ENCODE results near the gene PRDM12.

Gene PRDM12

GRCh38 chr9:130689572-130689936, 25.2 kb downstream of the PRDM12 start:
- H3K27me3 ChIP-seq (ENCODE audit: control insufficient read depth in 3 of 3, insufficient read depth in 3 of 3, low read depth in 1 of 3, low read length in 3 of 3), result no peaks in the 10 kb centered on the region
- no peak overlapping the region for H2AK5ac ChIP-seq (ENCODE audit: low read depth, low read length)
- no peak overlapping the region for H2BK5ac ChIP-seq (ENCODE audit: low read length)
- H3K9ac ChIP-seq (ENCODE audit: low read depth, low read length, poor library complexity), result no peak overlapping the region
- H3K4ac ChIP-seq (ENCODE audit: low read length), result no peak overlapping the region
- H3K4me3 ChIP-seq (ENCODE audit: low read length in 2 of 2), result no peak overlapping the region
- peaks cover 0 to 2% of the 10 kb centered on the region in 2 donors for H3K9me3 ChIP-seq (replicated peaks in 1 of 2; ENCODE audit: control insufficient read depth in 2 of 2, insufficient read depth in 1 of 2, low read depth in 1 of 2, low read length in 2 of 2)
- no peaks in the 10 kb centered on the region for H3K36me3 ChIP-seq (replicated peaks in 1 of 2; ENCODE audit: control insufficient read depth in 2 of 2, insufficient read depth in 2 of 2, low read length in 2 of 2)
- no peak overlapping the region for H2BK120ac ChIP-seq (ENCODE audit: low read depth, low read length)
- H3K4me2 ChIP-seq (ENCODE audit: insufficient read depth, low read length, poor library complexity, severe bottlenecking), result no peak overlapping the region
- H2BK15ac ChIP-seq (ENCODE audit: low read length), result no peak overlapping the region
- no peak overlapping the region for H3K23ac ChIP-seq (ENCODE audit: low read depth, low read length, poor library complexity)
- peaks cover 3% of the 10 kb centered on the region for H3K79me1 ChIP-seq (ENCODE audit: low read depth, low read length)
- no peak overlapping the region for H3K14ac ChIP-seq (ENCODE audit: low read length)
- peaks cover 2 to 3% of the 10 kb centered on the region in 2 donors for H3K4me1 ChIP-seq (ENCODE audit: control insufficient read depth in 2 of 2, insufficient read depth in 1 of 2, low read depth in 1 of 2, low read length in 2 of 2)
- peak overlapping the region; percentile 80 for H2AFZ ChIP-seq (ENCODE audit: low read length)
- WGBS, 2 donors (ENCODE audit: extremely low coverage in 2 of 2, insufficient read length in 2 of 2, insufficient replicate concordance in 1 of 2), result no CpG with 5 or more reads among the region's 1 CpG
- H4K91ac ChIP-seq (ENCODE audit: low read depth, low read length, poor library complexity), result no peak overlapping the region
- no peak for DNase-seq (ENCODE audit: low spot score)
- H3K18ac ChIP-seq (ENCODE audit: low read length), result no peak overlapping the region
- H4K8ac ChIP-seq (ENCODE audit: low read depth, low read length), result no peak overlapping the region
- H2BK12ac ChIP-seq (ENCODE audit: low read length), result no peak overlapping the region
- H3K27ac ChIP-seq (replicated peaks; ENCODE audit: low read length), result no peak overlapping the region

GRCh38 chr9:130689937-130690700, 25.7 kb downstream of the PRDM12 start:
- no peak overlapping the region for H2BK120ac ChIP-seq (ENCODE audit: low read depth, low read length)
- H2AK5ac ChIP-seq (ENCODE audit: low read depth, low read length), result no peak overlapping the region
- H3K18ac ChIP-seq (ENCODE audit: low read length), result no peak overlapping the region
- WGBS, 2 donors (ENCODE audit: extremely low coverage in 2 of 2, insufficient read length in 2 of 2, insufficient replicate concordance in 1 of 2), result no CpG with 5 or more reads among the region's 15 CpGs
- H3K36me3 ChIP-seq (replicated peaks in 1 of 2; ENCODE audit: control insufficient read depth in 2 of 2, insufficient read depth in 2 of 2, low read length in 2 of 2), result peaks cover 2 to 3% of the 10 kb centered on the region in 2 donors
- peaks cover 3 to 6% of the 10 kb centered on the region in 2 donors for H3K4me1 ChIP-seq (ENCODE audit: control insufficient read depth in 2 of 2, insufficient read depth in 1 of 2, low read depth in 1 of 2, low read length in 2 of 2)
- H2BK12ac ChIP-seq (ENCODE audit: low read length), result no peak overlapping the region
- H3K9me3 ChIP-seq (replicated peaks in 1 of 2; ENCODE audit: control insufficient read depth in 2 of 2, insufficient read depth in 1 of 2, low read depth in 1 of 2, low read length in 2 of 2), result no peaks in the 10 kb centered on the region
- no peak overlapping the region for H2BK15ac ChIP-seq (ENCODE audit: low read length)
- H4K91ac ChIP-seq (ENCODE audit: low read depth, low read length, poor library complexity), result no peak overlapping the region
- H3K27ac ChIP-seq (replicated peaks; ENCODE audit: low read length), result no peak overlapping the region
- H4K8ac ChIP-seq (ENCODE audit: low read depth, low read length), result no peak overlapping the region
- H3K14ac ChIP-seq (ENCODE audit: low read length), result no peak overlapping the region
- no peak for DNase-seq (ENCODE audit: low spot score)
- peak overlapping the region; percentile 80 for H2AFZ ChIP-seq (ENCODE audit: low read length)
- H3K4ac ChIP-seq (ENCODE audit: low read length), result no peak overlapping the region
- no peak overlapping the region for H3K9ac ChIP-seq (ENCODE audit: low read depth, low read length, poor library complexity)
- peaks cover 4% of the 10 kb centered on the region for H3K79me1 ChIP-seq (ENCODE audit: low read depth, low read length)
- H2BK5ac ChIP-seq (ENCODE audit: low read length), result no peak overlapping the region
- H3K4me3 ChIP-seq (ENCODE audit: low read length in 2 of 2), result peak overlapping the region in 1 of 2 donors; percentile 0
- H3K4me2 ChIP-seq (ENCODE audit: insufficient read depth, low read length, poor library complexity, severe bottlenecking), result no peak overlapping the region
- H3K27me3 ChIP-seq (ENCODE audit: control insufficient read depth in 3 of 3, insufficient read depth in 3 of 3, low read depth in 1 of 3, low read length in 3 of 3), result no peaks in the 10 kb centered on the region
- H3K23ac ChIP-seq (ENCODE audit: low read depth, low read length, poor library complexity), result no peak overlapping the region

GRCh38 chr9:130692321-130692720, 27.9 kb downstream of the PRDM12 start:
- H3K4me3 ChIP-seq (ENCODE audit: low read length in 2 of 2), result no peak overlapping the region
- H3K27ac ChIP-seq (replicated peaks; ENCODE audit: low read length), result no peak overlapping the region

GRCh38 chr9:130693101-130693425, 28.7 kb downstream of the PRDM12 start:
- H3K14ac ChIP-seq (ENCODE audit: low read length), result no peak overlapping the region
- H2AK5ac ChIP-seq (ENCODE audit: low read depth, low read length), result no peak overlapping the region
- H3K9ac ChIP-seq (ENCODE audit: low read depth, low read length, poor library complexity), result no peak overlapping the region
- no peak overlapping the region for H3K23ac ChIP-seq (ENCODE audit: low read depth, low read length, poor library complexity)
- peaks cover 21 to 31% of the 10 kb centered on the region in 2 donors for H3K36me3 ChIP-seq (replicated peaks in 1 of 2; ENCODE audit: control insufficient read depth in 2 of 2, insufficient read depth in 2 of 2, low read length in 2 of 2)
- no peak overlapping the region for H2BK15ac ChIP-seq (ENCODE audit: low read length)
- no peak overlapping the region for H3K27ac ChIP-seq (replicated peaks; ENCODE audit: low read length)
- H2AFZ ChIP-seq (ENCODE audit: low read length), result peak overlapping the region; percentile 75
- H3K4me1 ChIP-seq (ENCODE audit: control insufficient read depth in 2 of 2, insufficient read depth in 1 of 2, low read depth in 1 of 2, low read length in 2 of 2), result peaks cover 5 to 9% of the 10 kb centered on the region in 2 donors
- H3K9me3 ChIP-seq (replicated peaks in 1 of 2; ENCODE audit: control insufficient read depth in 2 of 2, insufficient read depth in 1 of 2, low read depth in 1 of 2, low read length in 2 of 2), result no peaks in the 10 kb centered on the region
- no peak overlapping the region for H2BK12ac ChIP-seq (ENCODE audit: low read length)
- no peak overlapping the region for H2BK5ac ChIP-seq (ENCODE audit: low read length)
- no peaks in the 10 kb centered on the region for H3K27me3 ChIP-seq (ENCODE audit: control insufficient read depth in 3 of 3, insufficient read depth in 3 of 3, low read depth in 1 of 3, low read length in 3 of 3)
- peak overlapping the region; percentile 38 for H3K4me2 ChIP-seq (ENCODE audit: insufficient read depth, low read length, poor library complexity, severe bottlenecking)
- no peak overlapping the region for H3K18ac ChIP-seq (ENCODE audit: low read length)
- no peak overlapping the region for H4K8ac ChIP-seq (ENCODE audit: low read depth, low read length)
- no peak overlapping the region for H4K91ac ChIP-seq (ENCODE audit: low read depth, low read length, poor library complexity)
- no peak overlapping the region for H3K4ac ChIP-seq (ENCODE audit: low read length)
- peak overlapping the region; percentile 9 to 91 for H3K4me3 ChIP-seq (ENCODE audit: low read length in 2 of 2)
- WGBS, 2 donors (ENCODE audit: extremely low coverage in 2 of 2, insufficient read length in 2 of 2, insufficient replicate concordance in 1 of 2), result no CpG with 5 or more reads among the region's 8 CpGs
- DNase-seq (ENCODE audit: low spot score), result no peak
- no peak overlapping the region for H2BK120ac ChIP-seq (ENCODE audit: low read depth, low read length)
- H3K79me1 ChIP-seq (ENCODE audit: low read depth, low read length), result peaks cover 11% of the 10 kb centered on the region

More at GRCh38 chr9:130692321-130692720, 27.9 kb downstream of the PRDM12 start:
- peak overlapping the region; percentile 58 for H3K4me2 ChIP-seq (ENCODE audit: insufficient read depth, low read length, poor library complexity, severe bottlenecking)
- no peak overlapping the region for H2BK15ac ChIP-seq (ENCODE audit: low read length)
- H3K9ac ChIP-seq (ENCODE audit: low read depth, low read length, poor library complexity), result no peak overlapping the region
- H3K27me3 ChIP-seq (ENCODE audit: control insufficient read depth in 3 of 3, insufficient read depth in 3 of 3, low read depth in 1 of 3, low read length in 3 of 3), result no peaks in the 10 kb centered on the region
- H3K9me3 ChIP-seq (replicated peaks in 1 of 2; ENCODE audit: control insufficient read depth in 2 of 2, insufficient read depth in 1 of 2, low read depth in 1 of 2, low read length in 2 of 2), result no peaks in the 10 kb centered on the region
- H2BK12ac ChIP-seq (ENCODE audit: low read length), result no peak overlapping the region
- peaks cover 10% of the 10 kb centered on the region for H3K79me1 ChIP-seq (ENCODE audit: low read depth, low read length)
- peak overlapping the region; percentile 75 for H2AFZ ChIP-seq (ENCODE audit: low read length)
- no peak overlapping the region for H3K14ac ChIP-seq (ENCODE audit: low read length)
- peaks cover 17 to 25% of the 10 kb centered on the region in 2 donors for H3K36me3 ChIP-seq (replicated peaks in 1 of 2; ENCODE audit: control insufficient read depth in 2 of 2, insufficient read depth in 2 of 2, low read length in 2 of 2)
- no peak overlapping the region for H3K23ac ChIP-seq (ENCODE audit: low read depth, low read length, poor library complexity)
- peak; percentile 74 for DNase-seq (ENCODE audit: low spot score)
- H2BK5ac ChIP-seq (ENCODE audit: low read length), result no peak overlapping the region
- H3K18ac ChIP-seq (ENCODE audit: low read length), result no peak overlapping the region
- H3K4me1 ChIP-seq (ENCODE audit: control insufficient read depth in 2 of 2, insufficient read depth in 1 of 2, low read depth in 1 of 2, low read length in 2 of 2), result peaks cover 5 to 9% of the 10 kb centered on the region in 2 donors
- no peak overlapping the region for H2AK5ac ChIP-seq (ENCODE audit: low read depth, low read length)
- H2BK120ac ChIP-seq (ENCODE audit: low read depth, low read length), result no peak overlapping the region
- WGBS, 2 donors (ENCODE audit: extremely low coverage in 2 of 2, insufficient read length in 2 of 2, insufficient replicate concordance in 1 of 2), result no CpG with 5 or more reads among the region's 25 CpGs
- H4K8ac ChIP-seq (ENCODE audit: low read depth, low read length), result no peak overlapping the region
- H3K4ac ChIP-seq (ENCODE audit: low read length), result no peak overlapping the region
- no peak overlapping the region for H4K91ac ChIP-seq (ENCODE audit: low read depth, low read length, poor library complexity)
